ENCODE data around the gene GPBAR1.

GPBAR1 gene, protein sequence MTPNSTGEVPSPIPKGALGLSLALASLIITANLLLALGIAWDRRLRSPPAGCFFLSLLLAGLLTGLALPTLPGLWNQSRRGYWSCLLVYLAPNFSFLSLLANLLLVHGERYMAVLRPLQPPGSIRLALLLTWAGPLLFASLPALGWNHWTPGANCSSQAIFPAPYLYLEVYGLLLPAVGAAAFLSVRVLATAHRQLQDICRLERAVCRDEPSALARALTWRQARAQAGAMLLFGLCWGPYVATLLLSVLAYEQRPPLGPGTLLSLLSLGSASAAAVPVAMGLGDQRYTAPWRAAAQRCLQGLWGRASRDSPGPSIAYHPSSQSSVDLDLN

DNA sequence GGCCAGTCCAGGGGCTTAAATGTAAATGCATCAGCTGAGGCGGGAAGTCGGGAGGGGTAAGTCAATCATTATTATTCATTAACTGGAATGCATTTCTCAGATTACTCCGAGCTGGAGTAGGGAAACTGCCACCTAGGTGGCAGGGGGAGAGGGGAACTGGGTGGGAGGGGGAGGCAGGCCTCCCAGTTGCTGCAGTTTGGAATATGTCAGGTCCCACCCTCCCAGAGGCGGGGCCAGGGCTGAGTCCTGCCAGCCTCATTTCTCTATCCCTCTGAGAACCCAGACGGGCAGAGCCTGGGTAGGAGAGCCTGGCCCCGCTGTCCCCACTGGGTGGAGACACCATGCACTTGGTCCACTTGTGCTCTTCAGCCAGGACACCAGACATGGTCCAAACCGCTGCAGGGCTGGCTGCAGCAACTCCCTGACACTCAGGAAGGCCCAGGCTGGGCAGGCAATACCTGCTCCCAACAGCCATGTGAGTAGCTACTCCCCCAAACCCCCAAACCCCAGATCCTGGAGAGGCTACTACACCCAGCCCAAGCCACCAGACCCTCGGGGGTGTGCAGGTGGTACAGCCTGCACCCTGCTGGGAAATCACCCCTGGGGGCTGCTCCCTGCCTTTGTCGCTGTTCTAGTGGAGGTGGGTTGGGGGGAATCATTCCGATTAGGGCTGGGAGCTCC, at the start of gene GPBAR1:
GPBAR1 (plus strand) TSS at position 274 of the 681 bp plus-strand sequence. CDS start 1,710 bp downstream, outside the sequence.
- DNase-seq (ENCODE audit: low spot score) = no peak

DNA sequence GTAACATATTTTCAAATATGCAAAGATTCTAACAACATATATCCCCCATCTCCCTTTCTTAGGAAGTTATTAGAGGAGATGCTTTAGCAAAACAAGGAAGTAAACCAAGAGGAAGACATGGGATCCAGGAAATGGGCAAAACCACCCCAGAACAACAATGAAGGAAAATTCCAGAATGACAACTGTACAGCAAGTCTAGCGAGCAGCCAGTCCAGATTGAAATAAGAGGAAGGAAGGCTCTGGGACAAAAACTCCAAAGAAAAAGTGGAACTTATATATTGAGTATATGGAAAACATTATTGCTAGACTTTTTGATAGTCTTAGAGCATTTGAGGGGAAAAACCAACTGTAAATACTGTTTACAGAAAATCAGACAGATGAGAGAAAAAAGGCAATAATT, 46.7 kb upstream of the GPBAR1 start:
- DNase-seq (ENCODE audit: low spot score) = no peak

DNA sequence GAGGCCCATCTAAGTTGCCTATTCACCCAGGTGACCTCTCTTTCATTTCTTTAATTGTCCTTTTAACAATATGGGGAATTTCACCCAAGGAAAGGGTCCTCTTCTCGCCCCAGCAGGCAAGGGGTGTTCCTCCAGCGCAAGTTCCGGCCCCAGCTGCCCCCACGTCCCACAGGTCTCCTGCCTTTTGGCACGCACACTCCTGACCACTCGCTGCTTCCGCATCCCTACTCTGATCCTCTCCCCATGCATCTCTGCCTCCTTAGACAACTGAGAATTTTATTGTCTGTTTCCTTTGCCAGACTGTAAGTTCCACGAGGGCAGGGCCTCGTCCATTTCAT, 44.5 kb upstream of the GPBAR1 start:
- DNase-seq (ENCODE audit: low spot score) = no peak

DNA sequence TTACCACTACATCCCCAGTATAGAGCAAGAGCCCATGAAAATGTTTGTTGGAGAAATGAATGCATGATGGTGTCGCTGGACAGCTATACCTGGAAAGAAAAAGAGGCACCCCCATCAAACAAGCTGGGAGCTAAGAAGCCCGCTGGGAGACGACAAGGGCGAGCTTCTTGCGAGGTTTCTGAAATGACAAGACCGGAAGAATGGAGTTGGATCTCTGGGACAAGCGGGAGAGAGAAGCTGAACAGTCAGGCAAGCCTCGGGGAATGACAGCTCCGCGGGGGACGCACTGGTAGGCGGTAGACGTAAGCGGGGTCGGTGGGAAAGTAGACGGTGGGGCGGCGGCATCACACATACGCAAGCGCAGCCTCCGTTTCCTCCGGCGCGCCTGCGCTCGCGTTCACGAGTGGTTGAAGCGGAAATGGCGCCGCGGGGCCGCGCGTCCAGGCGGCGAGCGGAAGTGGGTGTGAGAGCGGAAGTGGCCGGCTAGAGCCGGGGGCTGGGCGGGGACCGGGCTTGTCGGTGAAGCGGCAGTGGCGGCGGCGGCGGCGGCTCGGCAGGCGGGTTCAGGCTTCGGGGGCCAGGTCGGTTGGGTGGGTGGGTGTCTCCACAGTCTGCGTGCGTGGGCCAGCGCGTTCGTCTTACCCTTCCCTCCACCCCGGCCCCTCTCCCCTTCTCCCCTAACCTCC, 44.0 kb upstream of the GPBAR1 start, which contains the start of gene ARPC2:
ARPC2 (plus strand) TSS at position 516 of the 686 bp plus-strand sequence. CDS start 282 bp downstream, outside the sequence.
- peak; percentile 98 for DNase-seq (ENCODE audit: low spot score)

DNA sequence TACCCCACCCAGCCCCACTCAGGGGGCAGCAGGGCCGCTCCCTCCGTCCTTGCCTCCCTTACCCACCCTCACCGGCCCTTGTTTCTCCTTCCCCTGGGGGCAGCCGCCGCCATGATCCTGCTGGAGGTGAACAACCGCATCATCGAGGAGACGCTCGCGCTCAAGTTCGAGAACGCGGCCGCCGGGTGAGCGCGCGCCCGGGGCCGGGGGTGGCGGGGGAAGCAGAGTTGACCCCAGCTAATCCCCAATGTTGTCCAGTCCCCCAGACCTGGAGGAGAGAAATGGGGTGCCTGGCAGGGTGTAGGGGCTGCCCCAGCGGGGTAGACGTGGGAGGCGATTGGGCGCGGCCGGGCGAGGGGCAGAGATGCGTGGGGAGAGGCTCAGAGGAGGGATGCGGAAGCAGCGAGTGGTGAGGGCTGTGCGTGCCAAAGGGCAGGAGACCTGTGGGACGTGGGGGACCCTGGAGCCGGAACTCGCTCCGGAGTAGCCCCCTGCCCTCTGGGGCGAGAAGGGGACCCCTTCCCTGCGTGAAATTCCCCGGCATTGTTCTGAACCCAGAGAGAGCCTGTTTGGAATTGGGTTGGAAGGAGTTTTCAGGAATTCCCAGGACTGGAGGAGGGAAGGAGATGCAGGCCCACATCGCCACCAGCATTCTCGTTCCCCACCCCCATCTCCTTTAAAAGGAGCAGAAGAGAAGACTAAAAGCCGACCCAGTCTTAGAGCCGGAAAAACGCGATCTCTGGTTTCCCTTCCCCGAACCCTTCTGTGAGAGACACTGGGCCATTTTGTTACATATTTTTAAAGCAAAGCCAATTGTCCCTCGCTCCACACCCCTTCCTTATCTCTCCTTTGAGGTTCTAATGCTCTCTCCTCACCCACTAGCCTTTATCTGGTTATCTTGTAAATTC, 43.2 kb upstream of the GPBAR1 start:
- DNase-seq (ENCODE audit: low spot score) = peak; percentile 74

DNA sequence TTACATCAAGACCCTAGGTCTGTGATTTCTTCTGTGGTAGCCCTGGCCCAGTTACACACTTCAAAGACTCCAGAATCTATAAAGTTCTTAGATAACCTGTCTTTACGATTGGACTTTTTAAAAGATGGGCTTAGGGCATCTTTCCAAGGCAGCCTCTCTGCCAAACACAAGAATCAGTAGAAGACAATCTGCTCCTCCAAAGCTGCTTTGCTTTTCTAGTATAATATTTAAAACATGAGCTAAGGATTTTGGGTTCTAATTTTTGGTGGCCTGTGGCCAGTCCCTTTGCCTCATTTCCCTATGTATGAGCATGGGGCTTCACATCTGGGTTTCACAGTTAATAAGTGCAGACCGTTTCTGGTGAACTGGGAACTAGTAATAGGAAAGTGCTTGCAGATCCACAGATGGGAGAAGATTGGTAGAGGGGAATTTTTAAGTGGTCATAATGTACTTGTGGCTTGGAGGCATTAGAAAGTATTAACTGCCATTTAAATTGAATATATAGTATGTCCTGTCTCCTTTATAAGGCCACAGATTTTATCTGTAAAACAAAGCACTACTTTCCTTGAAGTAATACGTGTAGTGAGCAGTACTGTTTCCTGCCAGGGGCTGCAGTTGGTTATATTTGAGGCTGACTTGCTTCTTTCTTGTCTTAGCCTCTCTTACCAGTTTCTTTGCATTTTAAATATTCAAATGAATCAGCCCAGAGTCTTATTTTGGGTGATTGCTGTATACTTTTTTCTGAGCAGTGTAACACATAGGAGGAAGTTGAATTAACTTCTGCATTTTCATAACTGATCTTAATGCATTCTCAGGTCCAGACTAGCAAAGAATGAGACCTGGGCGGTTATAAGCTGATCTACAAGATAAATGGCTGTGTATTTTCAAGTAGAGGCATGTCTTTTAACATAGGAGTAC, 42.3 kb upstream of the GPBAR1 start:
- DNase-seq (ENCODE audit: low spot score) = no peak

DNA sequence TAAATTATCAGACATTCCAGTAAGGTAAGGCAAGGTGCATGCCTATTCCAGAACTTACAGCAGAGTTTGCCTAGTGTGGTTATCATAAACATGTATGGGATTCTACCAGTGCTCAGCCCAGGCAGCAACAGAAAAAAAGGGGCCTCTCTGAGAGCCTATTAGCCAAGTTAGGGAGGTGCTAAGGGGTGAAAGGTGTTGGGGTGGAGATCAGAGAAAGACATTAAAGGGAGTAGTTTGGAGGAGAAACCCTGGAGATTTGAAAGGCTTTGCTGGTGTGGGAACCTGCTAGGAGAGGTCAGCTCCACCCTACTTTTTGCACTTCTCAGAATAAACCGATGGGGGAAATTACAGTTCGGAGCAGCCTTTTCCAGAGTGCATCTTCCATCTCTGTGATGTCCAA, 40.9 kb upstream of the GPBAR1 start:
- DNase-seq (ENCODE audit: low spot score) = no peak

DNA sequence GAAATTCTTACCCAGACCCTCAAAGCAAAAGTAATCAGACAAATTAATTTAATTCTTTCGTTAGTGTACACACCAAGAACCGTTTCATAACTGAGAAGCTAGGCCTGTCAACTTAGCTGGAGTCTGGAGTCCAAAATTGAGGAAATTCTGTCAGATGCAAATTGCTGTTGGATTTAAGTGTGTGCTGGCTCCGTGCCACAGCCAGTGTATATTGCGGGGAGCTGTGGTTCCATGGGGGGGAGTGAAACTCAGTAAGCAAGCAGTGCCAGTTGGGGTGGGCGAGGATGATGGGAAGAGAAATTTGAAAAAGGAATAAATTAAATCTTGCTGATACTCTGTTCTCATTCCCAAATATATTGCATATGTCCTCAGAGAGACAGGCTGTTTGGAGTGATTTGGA, 39.8 kb upstream of the GPBAR1 start:
- no peak for DNase-seq (ENCODE audit: low spot score)

DNA sequence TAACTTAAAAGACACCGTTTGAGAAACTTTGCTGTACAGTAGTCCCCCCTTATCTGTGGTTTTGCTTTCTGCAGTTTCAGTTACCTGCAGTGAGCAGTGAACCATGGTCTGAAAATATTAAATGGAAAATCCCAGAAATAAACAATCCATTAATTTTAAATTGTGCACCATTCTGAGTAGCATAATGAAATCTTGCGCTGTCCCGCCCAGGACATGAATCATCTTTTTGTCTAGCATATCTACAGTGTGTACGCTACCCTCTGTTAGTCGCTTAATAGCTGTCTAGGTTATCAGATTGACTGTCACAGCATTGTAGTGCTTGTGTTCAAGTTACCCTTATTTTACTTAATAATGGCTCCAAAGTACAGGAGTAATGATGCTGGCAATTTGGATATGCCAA, 37.8 kb upstream of the GPBAR1 start:
- DNase-seq (ENCODE audit: low spot score) = no peak

DNA sequence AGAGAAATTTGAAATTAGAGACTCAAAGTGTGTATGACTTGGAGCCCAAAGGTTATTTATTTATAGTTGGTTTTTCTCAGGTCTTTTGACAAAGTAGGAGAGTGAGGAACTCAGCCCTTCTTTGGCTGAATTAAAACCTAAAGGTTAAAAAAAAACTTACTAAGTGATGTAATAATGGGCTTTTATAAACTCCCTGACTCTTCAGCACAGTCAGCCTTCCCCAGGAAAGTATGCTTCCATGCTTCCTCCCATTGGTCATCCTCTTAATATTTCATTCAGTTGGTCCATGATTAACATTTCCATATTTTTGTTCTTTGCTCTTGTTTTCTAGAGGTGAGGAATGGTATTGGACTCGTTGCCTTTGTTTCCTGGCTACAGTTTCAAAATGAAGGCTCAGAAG, 36.6 kb upstream of the GPBAR1 start:
- DNase-seq (ENCODE audit: low spot score) = no peak

DNA sequence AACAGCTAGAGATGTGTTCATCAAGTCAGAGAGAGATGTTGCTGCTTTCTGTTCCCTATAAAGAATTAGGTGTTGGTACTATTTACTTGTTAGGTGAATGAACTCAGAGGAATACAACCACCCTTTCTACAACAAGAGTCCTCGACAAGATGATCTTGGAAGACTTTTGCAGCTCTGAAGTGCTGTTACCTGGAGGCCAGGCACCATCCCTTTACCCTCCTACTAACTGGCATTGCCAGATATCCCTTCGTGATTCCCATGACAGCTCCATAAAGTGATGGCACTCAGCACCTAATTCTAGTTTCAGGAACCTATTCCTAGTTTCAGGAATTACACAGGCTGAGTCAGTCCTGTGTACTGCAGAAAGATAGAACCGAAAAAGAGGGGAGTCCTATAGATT, 33.9 kb upstream of the GPBAR1 start:
- DNase-seq (ENCODE audit: low spot score) = no peak

DNA sequence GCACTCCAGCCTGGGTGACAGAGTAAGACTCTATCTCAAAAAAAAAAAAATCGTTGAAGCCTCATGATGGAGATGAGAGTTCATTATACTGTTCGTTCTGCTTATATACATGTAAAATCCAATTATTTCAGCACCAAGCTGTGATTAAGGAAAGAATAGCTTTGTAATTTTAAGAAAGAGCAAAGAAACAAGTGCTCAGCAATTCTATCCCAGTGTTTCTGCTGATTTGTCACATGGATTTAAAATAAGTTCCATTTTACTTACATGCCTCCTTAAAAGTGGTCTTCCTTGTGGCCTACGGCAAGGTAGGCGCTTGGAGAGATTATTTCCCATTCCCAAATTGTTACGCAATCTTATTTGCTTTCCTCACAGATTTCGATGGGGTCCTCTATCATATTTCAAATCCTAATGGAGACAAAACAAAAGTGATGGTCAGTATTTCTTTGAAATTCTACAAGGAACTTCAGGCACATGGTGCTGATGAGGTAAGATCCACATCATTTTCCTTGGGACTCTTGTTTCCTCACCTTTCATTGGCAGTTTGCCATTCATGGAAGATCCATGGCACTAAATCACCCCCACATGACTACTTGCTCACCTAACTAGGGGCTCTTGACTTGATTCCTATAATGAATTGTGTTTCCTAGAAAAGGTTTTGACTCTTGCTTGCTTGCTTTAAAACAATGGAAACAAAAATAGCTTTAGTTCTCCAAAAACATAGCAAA, 32.3 kb upstream of the GPBAR1 start:
- DNase-seq (ENCODE audit: low spot score) = no peak

DNA sequence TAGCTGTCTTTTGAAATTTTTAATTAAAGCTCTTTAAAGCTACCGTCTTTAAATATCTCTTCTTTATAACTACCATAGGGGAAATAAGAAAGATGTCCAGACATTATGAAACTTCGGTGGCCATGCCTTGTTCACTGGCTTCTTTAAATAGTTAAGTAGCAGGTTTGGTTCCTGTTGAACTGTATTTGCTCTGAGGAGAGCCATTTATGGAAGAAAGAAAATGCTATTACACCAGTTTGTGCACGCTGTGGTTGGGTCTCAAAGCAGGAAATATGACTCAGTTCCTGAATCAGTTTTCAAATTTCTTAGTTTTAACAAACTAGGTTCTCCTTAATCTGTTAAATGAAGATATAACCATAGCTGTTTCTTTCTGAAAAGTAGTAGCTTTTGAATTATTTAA, 31.6 kb upstream of the GPBAR1 start:
- DNase-seq (ENCODE audit: low spot score) = no peak

DNA sequence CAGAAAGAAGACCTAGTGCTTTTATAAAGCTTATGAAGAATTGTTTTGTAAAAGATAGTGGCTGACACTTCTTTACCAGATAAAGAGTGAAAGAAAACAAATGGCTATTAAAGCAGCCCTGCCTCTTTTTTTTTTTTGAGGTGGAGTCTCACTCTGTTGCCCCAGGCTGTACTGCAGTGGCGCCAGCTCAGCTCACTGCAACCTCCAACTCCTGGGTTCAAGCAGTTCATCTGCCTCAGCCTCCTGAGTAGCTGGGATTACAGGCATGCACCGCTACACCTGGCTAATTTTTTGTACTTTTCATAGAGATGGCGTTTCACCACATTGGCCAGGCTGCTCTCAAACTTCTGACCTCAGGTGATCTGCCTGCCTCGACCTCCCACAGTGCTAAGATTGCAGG, 31.0 kb upstream of the GPBAR1 start:
- no peak for DNase-seq (ENCODE audit: low spot score)

DNA sequence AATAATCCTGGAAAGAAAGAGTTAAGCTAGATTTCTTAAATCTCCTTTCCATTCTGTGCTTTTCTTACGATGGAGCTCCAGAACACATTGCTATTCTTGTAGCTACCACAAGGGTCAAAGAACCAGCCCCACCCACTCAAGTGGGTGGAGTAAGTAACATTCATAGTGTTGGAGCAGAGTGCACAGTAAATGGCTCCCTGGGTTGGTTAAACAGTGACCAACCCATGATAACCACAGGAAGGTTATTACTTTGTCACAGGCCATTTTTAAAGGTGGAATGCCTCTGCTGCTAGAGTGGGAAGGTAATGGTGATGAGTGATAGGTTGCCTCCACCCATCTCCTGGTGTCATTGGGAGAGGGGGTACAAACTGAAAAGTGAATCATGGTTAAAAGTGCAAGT, 29.9 kb upstream of the GPBAR1 start:
- DNase-seq (ENCODE audit: low spot score) = no peak

DNA sequence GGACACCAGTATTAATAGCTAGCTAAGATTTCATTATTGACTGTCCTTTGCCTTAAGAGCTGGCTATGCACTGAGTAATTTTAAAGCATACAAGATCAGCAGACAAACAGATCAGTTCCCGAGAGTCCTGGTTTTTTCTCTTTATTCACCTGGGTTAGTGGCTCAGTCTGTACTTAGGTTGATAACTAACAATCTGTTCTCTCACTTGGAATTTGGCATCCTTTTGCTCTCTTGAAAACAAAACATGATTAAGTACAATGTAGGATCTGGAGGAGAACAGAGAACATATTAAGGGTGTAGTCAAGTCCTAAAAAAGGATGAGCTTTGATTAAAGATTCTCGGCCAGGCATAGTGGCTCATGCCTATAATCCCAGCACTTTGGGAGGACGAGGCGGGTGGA, 27.3 kb upstream of the GPBAR1 start:
- no peak for DNase-seq (ENCODE audit: low spot score)

DNA sequence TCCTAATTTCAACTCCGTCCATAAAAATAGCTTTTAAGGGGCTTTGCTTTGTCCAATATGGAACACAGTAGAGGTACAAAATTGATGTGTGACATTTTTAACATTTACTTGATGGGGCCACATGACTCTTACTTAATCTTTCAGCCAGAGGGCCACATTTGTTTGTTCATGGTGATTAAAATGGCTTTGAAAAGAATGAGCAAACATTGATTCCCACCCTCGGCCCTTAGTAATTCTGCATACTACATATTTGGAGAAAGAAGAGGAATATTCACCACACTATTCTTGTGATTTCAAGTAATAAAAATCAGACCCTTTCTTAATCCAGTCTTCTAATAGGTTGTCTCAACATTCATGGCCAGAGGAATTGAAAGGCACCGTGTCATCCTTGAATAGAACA, 26.3 kb upstream of the GPBAR1 start:
- DNase-seq (ENCODE audit: low spot score) = no peak

DNA sequence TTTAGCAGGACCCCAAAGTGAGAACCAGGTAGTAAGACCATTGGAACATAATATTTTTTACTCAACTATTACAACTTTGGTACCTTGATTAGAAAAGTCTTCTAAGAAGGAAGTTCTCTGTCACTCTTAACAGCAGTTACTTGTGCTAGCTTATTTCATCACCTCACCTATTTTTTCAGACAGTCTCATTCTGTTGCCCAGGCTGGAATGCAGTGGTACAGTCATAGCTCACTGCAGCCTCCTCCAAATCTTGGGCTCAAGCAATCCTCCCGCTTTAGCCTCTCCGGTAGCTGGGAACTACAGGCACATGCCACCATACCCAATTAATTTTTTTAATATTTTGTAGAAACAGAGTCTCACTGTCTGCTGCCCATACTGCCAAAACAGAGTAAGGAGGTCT, 25.8 kb upstream of the GPBAR1 start:
- no peak for DNase-seq (ENCODE audit: low spot score)

DNA sequence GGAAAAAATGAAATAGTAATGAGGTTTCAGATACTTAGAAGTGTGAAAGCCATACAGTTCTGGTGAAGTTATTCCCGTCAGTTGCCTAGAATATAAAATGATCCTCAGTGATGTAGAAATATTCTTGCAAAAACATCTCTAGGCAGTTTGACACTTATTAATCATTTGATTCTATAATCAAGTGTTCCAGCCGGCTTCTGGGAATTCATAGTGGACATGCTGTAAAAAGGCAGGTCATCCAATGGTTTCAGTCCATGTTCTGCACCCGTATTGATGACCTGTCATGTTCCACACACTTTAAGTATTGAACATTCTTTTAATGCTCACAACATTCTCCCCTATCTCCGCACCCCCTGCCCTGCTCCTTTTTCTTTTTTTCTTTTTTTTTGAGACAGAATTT, 24.0 kb upstream of the GPBAR1 start:
- no peak for DNase-seq (ENCODE audit: low spot score)

DNA sequence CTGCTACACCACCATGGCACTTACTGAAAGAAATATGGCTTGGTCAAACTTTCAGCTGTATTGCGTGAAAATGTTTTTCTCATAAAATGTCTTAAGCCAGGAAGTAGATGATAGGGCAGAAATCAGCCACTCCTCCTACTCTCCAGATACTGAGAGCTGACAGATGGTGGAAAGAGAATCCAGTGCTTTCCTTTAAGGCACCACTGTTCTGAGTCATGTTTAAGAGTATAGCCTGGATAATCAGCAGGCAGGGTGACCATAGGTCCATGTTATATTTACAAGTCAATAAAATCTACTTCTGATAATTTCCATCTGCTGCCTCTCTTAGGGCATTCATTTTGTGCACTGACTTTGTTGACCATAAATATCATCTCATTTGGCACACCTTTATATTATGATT, 21.9 kb upstream of the GPBAR1 start:
- no peak for DNase-seq (ENCODE audit: low spot score)

Data from left forelimb (tissue), 1 donor.